ENCODE data around the gene GMPS.
"Not testable (repeated sequence)": the region's sequence is repeated elsewhere in the genome, so short reads cannot be mapped to it uniquely, and the experiment has no call there.

The GMPS gene

GRCh38 chr3:155871746-155872158 is 1.3 kb downstream of the GMPS start:
- in situ Hi-C loops (cut with HindIII; ENCODE audit: low sequenced_read_pairs): no loop called here

GRCh38 chr3:155872904-155873646 is 2.6 kb downstream of the GMPS start:
- in situ Hi-C loops (cut with HindIII; ENCODE audit: low sequenced_read_pairs): no loop called here

GRCh38 chr3:155876037-155876436 is 5.6 kb downstream of the GMPS start:
- in situ Hi-C loops (cut with HindIII; ENCODE audit: low sequenced_read_pairs): no loop called here

GRCh38 chr3:155876503-155876902 is 6.1 kb downstream of the GMPS start:
- in situ Hi-C loops (cut with HindIII; ENCODE audit: low sequenced_read_pairs): no loop called here

- in situ Hi-C loops (cut with HindIII; ENCODE audit: low sequenced_read_pairs): no loop called here
These were observed 9.8 kb downstream of the GMPS start for GRCh38 chr3:155880286-155880685.

- in situ Hi-C loops (cut with HindIII; ENCODE audit: low sequenced_read_pairs): no loop called here
These were observed 13.8 kb downstream of the GMPS start for GRCh38 chr3:155884292-155884691.

- in situ Hi-C loops (cut with HindIII; ENCODE audit: low sequenced_read_pairs): no loop called here
These were observed 14.8 kb downstream of the GMPS start for GRCh38 chr3:155885292-155885691.

- in situ Hi-C loops (cut with HindIII; ENCODE audit: low sequenced_read_pairs): not testable (repeated sequence)
These were observed 15.9 kb downstream of the GMPS start for GRCh38 chr3:155886348-155886747.

- in situ Hi-C loops (cut with HindIII; ENCODE audit: low sequenced_read_pairs): no loop called here
These were observed 16.5 kb downstream of the GMPS start for GRCh38 chr3:155886915-155887314.

GRCh38 chr3:155889212-155889611 is 18.8 kb downstream of the GMPS start:
- in situ Hi-C loops (cut with HindIII; ENCODE audit: low sequenced_read_pairs): no loop called here

- in situ Hi-C loops (cut with HindIII; ENCODE audit: low sequenced_read_pairs): no loop called here
These were observed 19.5 kb downstream of the GMPS start for GRCh38 chr3:155889952-155890351.

- in situ Hi-C loops (cut with HindIII; ENCODE audit: low sequenced_read_pairs): no loop called here
These were observed 20.3 kb downstream of the GMPS start for GRCh38 chr3:155890671-155891190.

- in situ Hi-C loops (cut with HindIII; ENCODE audit: low sequenced_read_pairs): no loop called here
These were observed 20.9 kb downstream of the GMPS start for GRCh38 chr3:155891321-155891720.

- in situ Hi-C loops (cut with HindIII; ENCODE audit: low sequenced_read_pairs): no loop called here
These were observed 25.0 kb downstream of the GMPS start for GRCh38 chr3:155895379-155895900.

GRCh38 chr3:155906900-155907299 is 36.5 kb downstream of the GMPS start:
- in situ Hi-C loops (cut with HindIII; ENCODE audit: low sequenced_read_pairs): no loop called here

- in situ Hi-C loops (cut with HindIII; ENCODE audit: low sequenced_read_pairs): no loop called here
These were observed 37.6 kb downstream of the GMPS start for GRCh38 chr3:155908086-155908485.

- in situ Hi-C loops (cut with HindIII; ENCODE audit: low sequenced_read_pairs): no loop called here
These were observed 38.2 kb downstream of the GMPS start for GRCh38 chr3:155908605-155909004.

GRCh38 chr3:155912090-155912489 is 41.6 kb downstream of the GMPS start:
- in situ Hi-C loops (cut with HindIII; ENCODE audit: low sequenced_read_pairs): no loop called here

GRCh38 chr3:155912579-155913190 is 42.2 kb downstream of the GMPS start:
- in situ Hi-C loops (cut with HindIII; ENCODE audit: low sequenced_read_pairs): no loop called here

- in situ Hi-C loops (cut with HindIII; ENCODE audit: low sequenced_read_pairs): no loop called here
These were observed 47.3 kb downstream of the GMPS start for GRCh38 chr3:155917781-155918180.

GRCh38 chr3:155919728-155920127 is 49.3 kb downstream of the GMPS start:
- in situ Hi-C loops (cut with HindIII; ENCODE audit: low sequenced_read_pairs): no loop called here

GRCh38 chr3:155921486-155921885 is 51.0 kb downstream of the GMPS start:
- in situ Hi-C loops (cut with HindIII; ENCODE audit: low sequenced_read_pairs): no loop called here

Measured in endothelial cell of hepatic sinusoid (primary cell).